CD4-positive, alpha-beta T cell treated with Interleukin-15 for 4 hours (primary cell): Measurements from ENCODE around the gene ATE1.
"Not testable (repeated sequence)": the region's sequence is repeated elsewhere in the genome, so short reads cannot be mapped to it uniquely, and the experiment has no call there.

Experiments
- DNase-seq: peaks from one replicate; pipeline ENCODE4 v3.0.0-alpha.2; 2020; ENCODE audit warnings: low spot score

ATE1 gene

DNA sequence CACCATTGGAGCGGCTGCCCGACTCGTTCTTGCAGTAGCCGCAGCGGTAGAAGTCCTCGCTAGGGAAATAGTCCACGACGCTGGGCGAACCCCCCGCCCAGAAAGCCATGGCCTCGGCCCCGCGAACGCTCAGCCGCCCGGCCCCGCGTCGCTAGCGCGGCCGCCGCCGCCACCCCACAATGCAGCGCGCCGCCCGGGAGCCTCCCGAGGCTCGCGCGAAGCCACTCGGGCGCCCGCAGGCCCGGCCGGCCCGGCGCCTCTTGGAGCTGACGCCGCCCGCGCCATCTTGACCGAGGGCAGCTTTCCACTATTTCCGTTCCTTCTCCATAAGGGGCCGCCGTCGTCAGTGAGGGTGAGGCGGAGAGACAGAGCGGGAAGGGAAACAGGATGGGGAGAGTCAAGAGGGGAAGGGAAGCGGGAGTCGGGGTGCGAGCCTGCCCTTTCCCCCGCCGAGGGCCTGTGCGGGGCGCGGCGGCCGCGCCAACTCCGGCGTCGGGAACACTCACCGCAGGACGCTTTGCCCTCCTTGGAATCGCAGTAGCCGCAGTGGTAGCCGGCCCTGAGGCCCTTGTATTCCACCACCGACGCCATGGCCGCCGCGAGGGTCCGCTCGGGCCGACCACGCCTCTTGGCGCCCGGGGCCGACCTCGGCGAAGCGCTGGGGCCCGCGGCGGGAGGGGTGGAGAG, at the start of gene ATE1:
TSS of gene ATE1 (minus strand) at position 191 of the 687 bp plus-strand sequence. CDS start at position 109, 82 bp downstream.
- peak; percentile 82 for DNase-seq

GRCh38 chr10:121976607-121977006, 48.8 kb upstream of the ATE1 start:
- no peak for DNase-seq

- no peak for DNase-seq
Observed at GRCh38 chr10:121975295-121976086, 47.7 kb upstream of the ATE1 start.

- peak; percentile 73 for DNase-seq
Observed at GRCh38 chr10:121974535-121975294, 46.9 kb upstream of the ATE1 start, which contains the start of gene NSMCE4A. Gene NSMCE4A (minus strand): TSS chr10:121975217. CDS start chr10:121975165, 52 bp downstream.

- DNase-seq = no peak
Observed at GRCh38 chr10:121974019-121974534, 46.2 kb upstream of the ATE1 start.

DNA sequence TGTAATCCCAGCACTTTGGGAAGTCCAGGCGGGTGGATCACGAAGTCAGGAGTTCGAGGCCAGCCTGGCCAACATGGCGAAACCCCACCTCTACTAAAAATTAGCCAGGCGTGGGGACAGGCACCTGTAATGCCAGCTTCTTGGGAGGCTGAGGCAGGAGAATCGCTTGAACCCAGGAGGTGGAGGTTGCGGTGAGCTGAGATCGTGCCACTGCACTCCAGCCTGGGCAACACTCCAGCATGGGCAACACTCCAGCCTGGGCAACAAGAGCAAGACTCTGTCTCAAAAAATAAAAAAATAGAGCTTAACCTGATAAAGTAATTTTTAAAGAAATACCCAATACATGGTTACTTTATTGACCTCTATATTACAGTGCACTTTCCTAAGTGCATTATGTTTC, 41.3 kb upstream of the ATE1 start:
- not testable (repeated sequence) for DNase-seq

GRCh38 chr10:121965996-121966395, 38.2 kb upstream of the ATE1 start:
- no peak for DNase-seq

GRCh38 chr10:121961456-121961855, 33.6 kb upstream of the ATE1 start:
- no peak for DNase-seq

GRCh38 chr10:121959671-121960070, 31.8 kb upstream of the ATE1 start:
- no peak for DNase-seq

GRCh38 chr10:121956111-121957061, 28.6 kb upstream of the ATE1 start:
- no peak for DNase-seq

GRCh38 chr10:121952226-121952625, 24.4 kb upstream of the ATE1 start:
- no peak for DNase-seq

- DNase-seq = no peak
Observed at GRCh38 chr10:121949451-121949850, 21.6 kb upstream of the ATE1 start.

DNA sequence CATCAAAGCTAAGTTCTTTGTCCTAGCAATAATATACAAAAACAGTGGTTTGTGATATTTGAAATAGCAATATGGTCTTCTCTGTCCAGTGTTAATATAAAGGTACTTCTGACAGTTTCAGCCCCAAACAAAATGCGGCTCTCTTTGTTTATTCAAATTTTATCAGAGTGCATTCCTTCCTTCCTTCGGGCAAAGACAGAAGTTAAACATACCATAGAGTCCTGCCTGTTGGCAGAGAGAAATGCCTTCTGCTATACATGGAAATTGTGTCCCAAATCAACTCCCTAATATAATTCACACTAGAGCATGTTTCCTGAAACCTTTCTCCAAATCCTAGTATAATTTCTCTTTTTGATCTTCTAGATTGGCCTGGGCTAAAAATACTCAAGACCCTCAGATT, 21.2 kb upstream of the ATE1 start:
- no peak for DNase-seq

- no peak for DNase-seq
Observed at GRCh38 chr10:121947343-121948330, 19.8 kb upstream of the ATE1 start.

DNA sequence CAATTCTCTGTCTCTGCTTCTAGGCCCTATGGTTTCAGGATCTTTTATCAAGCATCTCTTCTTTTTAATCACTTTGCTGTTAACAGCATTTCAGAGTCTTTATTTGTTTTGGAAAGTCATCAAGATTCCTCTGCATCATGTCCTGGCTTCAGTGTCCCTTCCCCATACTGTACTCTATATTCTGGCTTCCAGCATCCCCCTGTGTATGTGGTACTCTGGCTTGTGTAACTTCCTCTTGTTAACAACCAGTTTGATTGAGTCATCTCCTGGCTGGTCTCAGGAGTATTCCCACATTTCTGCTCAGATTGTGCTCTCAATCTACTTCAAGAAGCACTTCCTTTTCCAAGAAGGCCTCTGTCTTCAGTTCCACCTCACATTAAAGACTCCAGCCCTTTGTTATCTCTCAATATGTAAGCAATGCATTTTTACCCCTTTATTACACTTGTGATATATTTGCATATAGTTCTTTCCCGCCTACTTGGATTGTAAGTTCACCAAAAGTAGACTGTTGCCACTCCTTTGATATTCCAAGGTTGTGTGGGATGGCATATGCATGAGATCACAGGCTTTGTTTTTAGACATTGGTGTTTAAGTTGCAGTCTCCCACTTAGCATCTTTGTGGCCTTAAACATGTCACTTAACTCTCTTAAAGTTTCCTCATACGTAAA, 15.1 kb upstream of the ATE1 start:
- no peak for DNase-seq

- no peak for DNase-seq
Observed at GRCh38 chr10:121941532-121941931, 13.7 kb upstream of the ATE1 start.

DNA sequence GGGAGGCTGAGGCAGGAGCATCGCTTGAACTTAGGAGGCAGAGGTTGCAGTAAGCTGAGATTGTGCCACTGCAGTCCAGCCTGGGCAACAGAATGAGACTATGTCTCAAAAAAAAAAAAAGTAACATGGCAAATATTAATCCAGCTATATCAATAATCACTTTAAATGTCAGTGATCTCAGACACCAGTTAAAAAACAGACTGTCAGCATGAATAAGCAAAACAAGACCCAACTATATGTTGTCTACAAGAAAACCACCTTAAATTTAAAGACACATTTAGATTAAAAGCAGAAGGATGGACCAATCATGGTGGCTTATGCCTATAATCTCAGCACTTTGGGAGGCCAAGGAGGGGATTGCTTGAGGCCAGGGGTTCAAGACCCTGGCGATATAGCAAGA, 8.5 kb upstream of the ATE1 start:
- DNase-seq = no peak

- no peak for DNase-seq
Observed at GRCh38 chr10:121935702-121936101, 7.9 kb upstream of the ATE1 start.
